Neutrophil (primary cell): ENCODE measurements around the gene EXOC6B.

Experiments
- H3K27ac ChIP-seq: fragments of 200-600 bp; sonication (generic); 2 replicates; pipeline ENCODE4 v1.5.1; 2016; ENCODE audit warnings: mild to moderate bottlenecking, moderate library complexity
- H3K27me3 ChIP-seq: fragments of 200-600 bp; sonication (generic); 2 replicates; pipeline ENCODE4 v1.6.0; 2016; ENCODE audit warnings: mild to moderate bottlenecking
- H3K36me3 ChIP-seq: fragments of 200-600 bp; sonication (generic); 2 replicates; pipeline ENCODE4 v1.5.1; 2017
- H3K4me1 ChIP-seq, 2 experiments: fragments of 200-600 bp in 1 of 2; sonication (generic) in 1 of 2; 1 replicate in 1 of 2; 2 replicates in 1 of 2; pipeline versions ENCODE4 v1.5.1 to v1.6.1; 2013 to 2016; ENCODE audit warnings: low read depth in 1 of 2, low read length in 1 of 2, mild to moderate bottlenecking in 1 of 2, moderate library complexity in 1 of 2; ENCODE audit not compliant: control insufficient read depth in 1 of 2, insufficient read depth in 1 of 2
- H3K4me3 ChIP-seq, 2 experiments: fragments of 200-600 bp in 1 of 2; sonication (generic) in 1 of 2; 1 replicate in 1 of 2; 2 replicates in 1 of 2; pipeline ENCODE4 v1.5.1; 2013 to 2016; ENCODE audit warnings: low read depth in 1 of 2, low read length in 1 of 2, mild to moderate bottlenecking in 1 of 2, moderate library complexity in 1 of 2
- H3K9me3 ChIP-seq: fragments of 200-600 bp; sonication (generic); 2 replicates; pipeline ENCODE4 v1.5.1; 2016
- TF ChIP-seq, protein P1 (sequence below): fragments of 200-600 bp; sonication (generic); IDR thresholded peaks from 2 replicates; pipeline ENCODE4 v1.5.1; 2016; ENCODE audit warnings: antibody characterized with exemption

EXOC6B gene

DNA sequence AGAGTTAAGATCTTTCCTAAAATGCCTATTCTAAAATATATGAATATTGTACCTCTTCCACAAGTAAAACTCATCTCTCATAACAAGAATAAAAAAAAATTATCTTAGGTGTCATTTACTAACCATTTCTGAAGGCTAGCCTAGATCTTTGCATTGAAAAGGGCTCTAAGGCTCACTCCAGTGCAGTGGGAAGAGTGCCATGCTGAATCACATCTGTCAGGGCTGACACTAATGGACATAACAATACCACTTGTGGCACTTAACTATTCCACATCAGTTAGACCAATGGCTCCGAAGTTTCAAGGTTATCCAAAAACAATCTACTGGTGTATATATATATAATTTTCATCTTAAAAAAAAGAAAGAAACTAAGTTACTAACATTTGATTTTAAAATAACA is 130.2 kb downstream of the EXOC6B start:
- Histone ChIP-seq H3K4me3 (no peak overlapping the region), H3K4me1 (no peaks in the 10 kb centered on the region), H3K27me3 (no peaks in the 10 kb centered on the region), H3K9me3 (no peaks in the 10 kb centered on the region), H3K36me3 (no peaks in the 10 kb centered on the region), H3K27ac (no peak overlapping the region)
- TF ChIP-seq, protein P1, sequence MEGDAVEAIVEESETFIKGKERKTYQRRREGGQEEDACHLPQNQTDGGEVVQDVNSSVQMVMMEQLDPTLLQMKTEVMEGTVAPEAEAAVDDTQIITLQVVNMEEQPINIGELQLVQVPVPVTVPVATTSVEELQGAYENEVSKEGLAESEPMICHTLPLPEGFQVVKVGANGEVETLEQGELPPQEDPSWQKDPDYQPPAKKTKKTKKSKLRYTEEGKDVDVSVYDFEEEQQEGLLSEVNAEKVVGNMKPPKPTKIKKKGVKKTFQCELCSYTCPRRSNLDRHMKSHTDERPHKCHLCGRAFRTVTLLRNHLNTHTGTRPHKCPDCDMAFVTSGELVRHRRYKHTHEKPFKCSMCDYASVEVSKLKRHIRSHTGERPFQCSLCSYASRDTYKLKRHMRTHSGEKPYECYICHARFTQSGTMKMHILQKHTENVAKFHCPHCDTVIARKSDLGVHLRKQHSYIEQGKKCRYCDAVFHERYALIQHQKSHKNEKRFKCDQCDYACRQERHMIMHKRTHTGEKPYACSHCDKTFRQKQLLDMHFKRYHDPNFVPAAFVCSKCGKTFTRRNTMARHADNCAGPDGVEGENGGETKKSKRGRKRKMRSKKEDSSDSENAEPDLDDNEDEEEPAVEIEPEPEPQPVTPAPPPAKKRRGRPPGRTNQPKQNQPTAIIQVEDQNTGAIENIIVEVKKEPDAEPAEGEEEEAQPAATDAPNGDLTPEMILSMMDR: no peak

DNA sequence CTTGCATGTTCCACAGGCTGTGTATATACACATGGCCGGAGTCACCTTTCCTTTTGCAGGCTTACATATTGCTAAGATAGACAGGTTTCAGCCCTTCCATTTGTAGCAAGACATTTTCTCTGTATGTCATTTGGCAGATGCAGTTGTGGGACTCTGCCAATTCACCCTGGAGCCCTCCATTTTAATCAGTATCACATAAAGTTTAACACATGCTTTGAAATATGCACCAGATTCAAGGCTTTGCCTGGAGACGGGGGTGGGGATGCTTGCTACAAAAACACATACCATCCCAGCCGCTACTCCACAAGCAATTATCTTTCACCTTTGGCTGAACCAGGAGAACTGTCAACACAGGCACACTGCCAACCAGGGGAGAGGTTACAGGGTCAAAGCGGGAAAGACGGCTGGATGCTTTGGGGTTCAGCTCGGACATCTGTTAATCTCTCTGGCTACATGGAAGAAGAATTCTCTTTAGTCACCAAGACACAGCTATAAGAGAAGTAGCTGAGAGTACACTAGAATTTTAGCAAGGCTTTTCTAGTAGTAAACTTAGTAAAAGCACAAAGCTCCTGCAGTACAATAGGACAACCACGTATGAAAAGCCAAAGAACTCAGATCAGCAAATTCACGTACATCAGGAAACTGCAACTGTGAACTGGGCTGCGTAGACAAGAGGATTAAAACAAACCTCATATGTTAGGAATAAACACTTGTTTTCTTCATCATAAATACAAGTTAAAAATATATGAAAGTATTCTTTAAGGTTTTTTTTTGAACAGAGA is 130.9 kb downstream of the EXOC6B start:
- Histone ChIP-seq H3K27ac (no peak overlapping the region), H3K9me3 (no peaks in the 10 kb centered on the region), H3K36me3 (no peaks in the 10 kb centered on the region), H3K4me3 (no peak overlapping the region), H3K4me1 (no peaks in the 10 kb centered on the region), H3K27me3 (no peaks in the 10 kb centered on the region)
- TF ChIP-seq, protein P1: no peak

GRCh38 chr2:72689579-72690195 is 136.1 kb downstream of the EXOC6B start:
- TF ChIP-seq, protein P1: no peak
- Histone ChIP-seq H3K4me3 (no peak overlapping the region), H3K4me1 (no peaks in the 10 kb centered on the region), H3K9me3 (no peaks in the 10 kb centered on the region), H3K27me3 (no peaks in the 10 kb centered on the region), H3K27ac (no peak overlapping the region), H3K36me3 (no peaks in the 10 kb centered on the region)

DNA sequence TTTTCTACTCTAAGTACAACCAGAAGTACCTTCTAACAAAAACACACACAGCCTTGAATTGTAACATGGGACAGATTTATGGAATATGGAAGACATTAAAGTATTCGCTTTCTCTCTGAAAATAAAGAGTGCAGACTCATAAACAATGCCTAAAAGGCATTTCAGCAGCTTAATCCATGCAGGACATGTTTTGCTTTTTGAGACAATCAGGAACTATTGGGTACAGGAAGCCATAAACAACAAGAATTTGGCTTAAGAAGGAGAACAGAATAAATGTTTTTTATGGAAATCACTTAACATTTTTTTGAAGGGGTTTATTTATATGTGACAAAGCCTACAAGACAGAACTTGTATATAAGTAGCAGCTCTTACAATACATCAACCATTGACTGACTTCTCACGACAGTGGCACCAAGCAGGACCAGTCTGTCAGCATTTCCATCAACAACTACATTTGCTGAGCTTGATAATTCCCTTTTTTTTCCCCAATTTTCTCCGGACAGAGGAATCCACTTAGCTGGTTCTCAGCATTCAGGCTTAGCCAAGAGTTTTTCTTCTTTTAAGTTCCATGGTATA is 140.1 kb downstream of the EXOC6B start:
- TF ChIP-seq, protein P1: no peak
- Histone ChIP-seq H3K36me3 (no peaks in the 10 kb centered on the region), H3K4me3 (no peak overlapping the region), H3K27me3 (no peaks in the 10 kb centered on the region), H3K4me1 (no peaks in the 10 kb centered on the region), H3K9me3 (no peaks in the 10 kb centered on the region), H3K27ac (no peak overlapping the region)

DNA sequence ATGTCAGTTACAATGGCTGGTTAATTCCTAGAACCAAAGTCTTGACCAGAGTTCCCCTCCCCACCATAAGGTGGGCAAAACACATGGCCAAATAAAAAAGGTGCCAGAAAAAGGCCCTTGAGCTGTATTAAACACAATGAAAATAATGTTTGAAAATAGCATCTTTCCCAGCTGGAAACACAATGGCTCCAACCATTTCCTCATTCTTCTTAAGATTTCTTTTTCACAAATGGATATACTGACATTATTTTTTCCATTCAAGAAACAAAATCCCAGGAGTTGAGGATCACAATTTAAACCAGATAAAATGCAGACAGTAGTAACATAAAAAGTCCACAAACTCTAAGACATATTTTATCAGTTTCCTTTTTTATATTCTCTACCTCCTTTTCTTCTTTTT is 143.8 kb downstream of the EXOC6B start:
- Histone ChIP-seq H3K27me3 (no peaks in the 10 kb centered on the region), H3K36me3 (no peaks in the 10 kb centered on the region), H3K4me1 (no peaks in the 10 kb centered on the region), H3K9me3 (no peaks in the 10 kb centered on the region), H3K4me3 (no peak overlapping the region), H3K27ac (no peak overlapping the region)
- TF ChIP-seq, protein P1: no peak
